ENCODE data around the gene GLT8D2.

GLT8D2 gene

GRCh38 chr12:104000807-104001434, 49.1 kb downstream of the GLT8D2 start:
- DNase-seq (ENCODE audit: low read depth in 2 of 2) = no peak

GRCh38 chr12:103998976-103999375, 51.0 kb downstream of the GLT8D2 start:
- no peak for DNase-seq (ENCODE audit: low read depth in 2 of 2)

GRCh38 chr12:103997286-103997900, 52.6 kb downstream of the GLT8D2 start:
- no peak for DNase-seq (ENCODE audit: low read depth in 2 of 2)

DNA sequence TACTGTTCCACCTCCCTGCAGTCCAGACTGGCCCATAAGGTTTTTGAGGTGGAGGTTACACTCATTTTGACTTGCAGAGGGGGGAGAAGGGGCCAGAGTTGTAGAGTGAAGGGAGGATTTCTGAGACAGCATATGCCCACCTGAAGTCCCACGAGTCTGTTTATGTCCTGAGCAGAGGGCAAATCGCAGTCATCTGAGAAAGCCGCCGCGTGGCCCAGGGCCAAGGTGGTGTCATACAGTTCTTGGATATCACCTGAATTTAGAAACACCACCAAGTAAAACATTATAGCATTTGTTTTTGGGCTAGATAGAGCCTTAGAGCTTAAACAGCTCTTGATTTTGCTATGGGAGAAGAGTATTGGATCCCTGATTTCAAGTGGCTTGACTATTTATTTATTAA, 53.4 kb downstream of the GLT8D2 start:
- DNase-seq (ENCODE audit: low read depth in 2 of 2) = no peak

DNA sequence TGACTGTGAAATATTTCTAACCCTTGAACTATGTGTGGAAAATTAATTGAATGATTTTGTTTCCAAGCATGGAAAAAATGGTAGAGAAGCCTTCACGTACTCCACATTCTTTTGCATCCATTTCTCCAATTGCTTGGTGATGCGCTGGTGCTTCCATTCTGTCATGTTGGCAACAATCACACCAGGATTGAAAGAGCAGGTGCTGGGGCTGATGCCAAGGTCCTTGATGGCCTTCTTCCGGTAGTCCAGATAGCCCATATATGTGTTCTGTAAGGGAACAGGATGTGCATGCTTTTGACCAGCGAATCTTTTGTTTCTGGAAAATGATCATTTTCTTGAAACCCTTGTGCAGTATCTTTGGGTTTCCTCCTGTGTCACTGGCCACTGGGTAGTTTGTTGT, 55.8 kb downstream of the GLT8D2 start:
- no peak for DNase-seq (ENCODE audit: low read depth in 2 of 2)

- no peak for DNase-seq (ENCODE audit: low read depth in 2 of 2)
Measured at GRCh38 chr12:103986829-103987228, 63.2 kb downstream of the GLT8D2 start.

- DNase-seq (ENCODE audit: low read depth in 2 of 2) = no peak
Measured at GRCh38 chr12:103978384-103978982, 71.5 kb downstream of the GLT8D2 start.

GRCh38 chr12:103975368-103975767, 74.6 kb downstream of the GLT8D2 start:
- DNase-seq (ENCODE audit: low read depth in 2 of 2) = no peak

GRCh38 chr12:103973909-103974308, 76.1 kb downstream of the GLT8D2 start:
- no peak for DNase-seq (ENCODE audit: low read depth in 2 of 2)

DNA sequence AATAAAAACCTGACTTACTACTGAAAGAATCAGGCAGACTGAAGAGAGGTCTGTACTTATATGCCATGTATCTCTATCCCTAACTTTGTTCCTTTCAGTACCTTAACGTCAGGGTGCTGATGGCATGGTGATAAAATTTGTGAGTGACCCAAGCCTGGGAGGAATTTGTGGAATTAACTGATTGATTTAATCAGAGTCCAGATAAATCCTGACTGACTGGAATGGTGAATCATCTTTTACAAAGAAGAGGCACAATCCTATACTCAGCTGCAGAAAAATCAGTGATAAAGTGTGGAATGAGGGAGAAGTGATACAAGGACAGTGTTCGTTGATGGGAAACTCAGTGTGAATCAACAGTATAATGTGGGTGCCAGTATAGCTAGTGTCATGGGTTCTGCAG, 80.6 kb downstream of the GLT8D2 start:
- DNase-seq (ENCODE audit: low read depth in 2 of 2) = no peak

DNA sequence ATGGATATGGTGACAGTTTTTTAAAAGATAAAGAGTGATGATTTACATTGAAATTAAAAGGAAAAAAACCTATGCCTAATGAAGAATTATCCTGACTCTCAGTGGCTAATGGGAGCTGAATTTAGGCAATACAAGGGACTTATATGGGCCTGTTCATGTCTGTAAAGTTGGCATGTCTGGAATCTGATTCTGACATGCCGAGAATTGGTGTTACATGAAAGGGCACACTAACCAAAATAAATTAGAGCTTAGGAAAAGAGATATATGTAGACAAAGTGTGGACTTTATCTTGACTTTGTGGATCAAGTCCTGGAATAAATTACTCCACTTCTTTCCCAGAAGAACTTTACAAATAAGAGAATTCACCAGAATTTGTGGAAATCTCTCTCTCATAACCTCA, 83.3 kb downstream of the GLT8D2 start:
- DNase-seq (ENCODE audit: low read depth in 2 of 2) = no peak

DNA sequence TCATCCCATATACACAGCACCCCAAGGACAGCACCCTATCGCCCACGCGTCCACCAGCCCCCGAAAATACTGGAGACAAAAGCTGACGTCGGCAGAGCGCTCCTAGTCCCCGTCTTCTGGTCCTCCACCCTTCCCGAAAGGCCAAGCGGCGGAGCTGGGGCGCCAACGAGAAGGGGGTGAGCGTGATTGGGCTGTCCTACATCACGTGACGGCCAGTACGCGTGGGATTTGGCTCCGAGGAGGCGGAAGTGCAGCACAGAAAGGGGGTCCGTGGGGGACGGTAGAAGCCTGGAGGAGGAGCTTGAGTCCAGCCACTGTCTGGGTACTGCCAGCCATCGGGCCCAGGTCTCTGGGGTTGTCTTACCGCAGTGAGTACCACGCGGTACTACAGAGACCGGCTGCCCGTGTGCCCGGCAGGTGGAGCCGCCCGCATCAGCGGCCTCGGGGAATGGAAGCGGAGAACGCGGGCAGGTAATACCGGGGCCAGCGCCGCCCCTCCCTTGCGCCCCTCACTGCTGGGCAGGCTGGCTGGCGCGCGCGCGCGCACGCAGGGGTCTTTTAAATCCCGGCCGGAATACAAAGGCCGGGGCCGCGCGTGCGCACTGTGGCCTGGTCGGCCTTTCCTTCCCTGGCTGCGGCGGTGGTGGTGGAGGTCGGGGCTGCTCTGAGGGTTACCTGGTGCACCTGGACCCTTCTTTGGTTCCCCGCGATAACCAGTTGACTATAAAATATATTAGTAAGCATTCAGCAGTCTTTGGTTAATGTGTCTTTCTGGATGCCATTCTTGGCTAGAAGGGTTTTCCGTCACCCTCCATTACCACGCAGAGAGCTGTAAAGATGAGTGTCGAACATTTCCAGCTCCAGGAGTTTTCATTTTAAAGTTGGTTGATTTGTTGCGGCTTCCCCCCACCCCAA, 84.1 kb downstream of the GLT8D2 start, which contains the start of gene TDG:
Gene TDG (plus strand): TSS at position 283 of the 915 bp plus-strand sequence. CDS start 166 bp downstream, at position 449.
- peak; percentile 96 to 97 for DNase-seq (ENCODE audit: low read depth in 2 of 2)

DNA sequence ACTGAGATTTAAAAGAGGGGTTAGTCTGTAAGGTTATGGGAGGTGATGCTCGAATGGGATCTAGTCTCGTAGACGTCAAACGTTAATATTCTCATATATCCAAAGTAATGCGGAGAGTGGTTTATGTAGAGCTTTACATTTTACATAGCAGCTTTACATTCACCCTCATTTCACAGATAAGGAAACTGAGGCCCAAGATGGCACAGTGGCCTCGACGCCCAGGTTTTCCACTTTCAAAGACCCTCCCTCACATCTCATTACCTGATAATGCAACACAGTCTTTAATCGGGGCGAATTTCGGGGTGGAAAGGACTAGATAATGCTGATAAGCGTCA, 84.8 kb downstream of the GLT8D2 start:
- no peak for DNase-seq (ENCODE audit: low read depth in 2 of 2)

GRCh38 chr12:103964805-103965204, 85.2 kb downstream of the GLT8D2 start:
- no peak for DNase-seq (ENCODE audit: low read depth in 2 of 2)

DNA sequence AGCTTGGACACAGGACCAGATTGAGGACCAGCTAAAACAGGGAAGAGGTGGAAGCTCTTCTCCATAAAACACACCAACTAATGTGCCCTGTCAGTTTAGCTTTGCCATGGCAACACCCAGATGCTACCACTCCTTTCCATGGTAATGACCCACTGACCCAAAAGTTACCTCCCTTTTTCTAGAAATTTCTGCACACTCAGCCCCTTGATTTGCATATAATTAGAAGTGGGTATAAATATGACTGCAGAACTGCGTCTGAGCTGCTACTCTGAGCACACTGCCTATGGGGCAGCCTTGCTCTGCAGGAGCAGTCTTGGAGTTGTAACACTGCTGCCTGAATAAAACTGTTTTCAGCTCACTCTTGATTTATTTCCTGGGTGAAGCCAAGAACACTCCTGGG, 87.5 kb downstream of the GLT8D2 start:
- no peak for DNase-seq (ENCODE audit: low read depth in 2 of 2)

GRCh38 chr12:103960616-103961227, 89.3 kb downstream of the GLT8D2 start:
- DNase-seq (ENCODE audit: low read depth in 2 of 2) = no peak

- DNase-seq (ENCODE audit: low read depth in 2 of 2) = no peak
Measured at GRCh38 chr12:103958621-103959020, 91.4 kb downstream of the GLT8D2 start.

GRCh38 chr12:103957865-103958388, 92.1 kb downstream of the GLT8D2 start:
- no peak for DNase-seq (ENCODE audit: low read depth in 2 of 2)

DNA sequence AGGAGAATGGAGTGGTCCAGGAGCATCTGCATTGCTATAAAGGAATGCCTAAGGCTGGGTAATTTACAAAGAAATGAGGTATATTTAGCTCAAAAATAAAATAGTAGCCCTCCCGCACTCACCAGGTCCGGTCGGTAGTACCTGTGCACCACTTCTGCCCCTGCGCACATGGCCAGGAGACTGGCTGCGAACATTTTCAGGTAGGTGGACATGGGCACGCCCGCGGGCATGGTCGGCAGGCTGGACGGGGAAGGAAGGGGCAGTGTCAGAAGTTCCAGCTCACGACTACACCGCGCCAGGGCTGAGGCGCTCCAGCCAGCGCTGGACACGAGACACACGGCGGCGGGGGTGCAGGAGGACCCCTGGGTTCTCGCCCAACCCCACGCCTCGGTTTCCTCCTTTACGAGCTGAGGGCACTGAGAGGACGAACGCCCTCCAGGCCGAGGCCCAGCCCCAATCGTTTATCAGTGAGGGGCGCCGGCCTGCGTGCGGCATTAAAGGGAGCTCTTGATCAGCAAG, 93.4 kb downstream of the GLT8D2 start:
- no peak for DNase-seq (ENCODE audit: low read depth in 2 of 2)

DNA sequence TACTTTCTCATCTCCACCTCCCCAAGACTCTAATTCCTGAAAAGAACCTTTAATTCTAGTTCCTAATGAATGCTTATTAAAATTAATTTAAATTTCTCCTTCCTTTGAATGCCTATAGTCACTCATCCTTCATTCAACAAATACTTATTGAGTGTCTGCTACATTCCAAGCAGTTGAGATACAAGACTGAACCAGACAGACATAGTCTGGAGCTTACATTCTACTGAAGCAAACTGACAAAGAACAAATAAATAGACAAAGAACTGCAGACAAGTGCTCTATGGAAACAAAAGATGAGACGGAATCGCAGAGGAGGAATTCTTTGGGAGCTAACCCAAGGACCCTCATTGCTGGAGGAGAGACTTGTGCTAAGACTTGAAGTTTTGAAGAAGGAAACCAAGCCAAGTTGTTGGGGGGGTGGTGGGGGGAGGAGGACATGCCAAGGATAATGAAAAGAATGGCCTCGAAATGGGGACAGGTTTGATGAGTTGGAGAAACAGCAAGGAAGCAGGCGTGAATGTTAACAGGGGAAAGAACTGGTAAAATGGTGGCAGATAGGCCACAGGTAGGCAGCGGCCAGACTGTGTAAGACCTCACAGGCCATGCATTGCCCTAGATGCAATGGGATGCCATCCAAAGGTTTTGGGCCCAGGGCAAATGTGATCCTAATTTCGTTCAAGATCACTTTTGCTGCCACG, 94.0 kb downstream of the GLT8D2 start:
- no peak for DNase-seq (ENCODE audit: low read depth in 2 of 2)

GRCh38 chr12:103952497-103952896, 97.5 kb downstream of the GLT8D2 start:
- no peak for DNase-seq (ENCODE audit: low read depth in 2 of 2)
